ENCODE data around the gene PIP4K2C. TPM values are rescaled to one million over a fixed set of nuclear protein-coding genes. Genes with fewer than 3 reads are reported as not detected.
A peak's percentile ranks its signal among the peaks of the same experiment; 100 is the strongest.

PIP4K2C gene
- total and polyA plus RNA-seq, 7 experiments from 2014 or later, result 18.5 to 29.7 (median 21.9) TPM

DNA sequence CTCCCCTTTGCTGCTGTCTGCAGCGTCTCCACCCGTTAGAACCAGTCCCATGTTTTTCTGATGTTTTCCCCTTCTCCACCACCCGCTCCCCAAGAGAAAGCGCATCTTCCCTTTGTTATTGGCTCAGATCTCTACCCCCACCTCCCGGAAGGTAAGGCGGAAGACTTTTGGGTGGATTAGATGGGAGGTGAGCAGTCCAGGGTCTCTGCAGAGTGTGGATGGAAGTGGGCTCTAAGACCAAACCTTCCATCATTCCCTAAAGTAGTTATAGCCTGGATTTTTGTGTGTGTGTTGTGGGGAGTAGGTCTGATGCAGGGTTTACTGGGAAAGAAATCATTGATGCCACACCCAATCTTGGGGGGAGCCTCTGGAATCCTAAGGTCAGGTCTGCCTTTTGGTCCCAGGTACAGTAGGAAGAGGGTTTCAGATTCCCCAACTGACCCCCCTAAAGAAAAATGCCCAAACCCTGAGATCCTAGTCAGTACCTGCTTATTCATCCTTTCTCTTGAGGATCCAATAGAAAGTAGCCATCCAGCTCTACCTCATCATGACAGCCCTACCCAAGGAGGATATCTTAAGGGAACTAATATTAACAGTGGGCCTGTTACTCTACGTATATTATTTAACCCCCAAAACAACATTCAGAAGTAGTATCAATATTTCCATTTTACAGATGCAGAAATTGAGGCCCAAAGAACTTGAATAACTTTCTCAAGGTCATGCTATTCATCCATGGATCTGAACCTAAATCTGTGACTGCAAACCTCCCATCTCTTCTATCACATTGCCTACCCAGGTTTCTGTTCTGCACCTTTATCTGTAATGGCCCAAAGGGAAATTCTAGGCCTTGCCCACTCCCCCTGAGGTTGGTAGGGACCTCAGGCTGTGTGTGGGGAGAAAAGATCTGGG lies 40.1 kb upstream of the PIP4K2C start:
- Histone ChIP-seq H3K27me3 (ENCODE audit: control insufficient read depth in 2 of 2, insufficient read depth in 2 of 2, low read length in 2 of 2) (no peaks in the 10 kb centered on the region), H3K9me3 (ENCODE audit: control insufficient read depth in 2 of 3, low read length in 3 of 3) (no peaks in the 10 kb centered on the region), H3K27ac (ENCODE audit: low read depth, low read length) (no peak overlapping the region), H3K4me3 (ENCODE audit: low read length) (no peak overlapping the region), H3K36me3 (ENCODE audit: control insufficient read depth in 2 of 3, insufficient read depth in 3 of 3, low read length in 3 of 3) (peaks cover 0 to 4% (median 0%) of the 10 kb centered on the region in 3 experiments), H3K4me1 (ENCODE audit: control insufficient read depth in 2 of 2, insufficient read depth in 2 of 2, low read length in 2 of 2) (peaks cover 8 to 14% of the 10 kb centered on the region in 2 donors)
- no peak for DNase-seq
- H3K9me3 Mint-ChIP-seq, result no peaks in the 10 kb centered on the region
- peaks cover 14 to 42% (median 33%) of the 10 kb centered on the region in 7 donors for H3K4me1 Mint-ChIP-seq
- intact Hi-C loops (cut with micrococcal nuclease), result no loop called here
- CTCF ChIA-PET, result interaction anchor here (1.5 kb wide), 1 partner anchor 32 kb away, joined by 3 read pairs; no protein-coding TSS in a partner anchor
- no peak for ATAC-seq
- POLR2A ChIA-PET, result no interaction called here
- H3K27ac Mint-ChIP-seq, result peak overlapping the region in 3 of 9 donors; percentile 11 to 31 (median 15)
- H3K27me3 Mint-ChIP-seq, result peaks cover 0 to 33% (median 6%) of the 10 kb centered on the region in 5 donors
- H3K4me3 Mint-ChIP-seq, result peak overlapping the region; percentile 46 to 83 (median 77)
- no peaks in the 10 kb centered on the region for H3K36me3 Mint-ChIP-seq

DNA sequence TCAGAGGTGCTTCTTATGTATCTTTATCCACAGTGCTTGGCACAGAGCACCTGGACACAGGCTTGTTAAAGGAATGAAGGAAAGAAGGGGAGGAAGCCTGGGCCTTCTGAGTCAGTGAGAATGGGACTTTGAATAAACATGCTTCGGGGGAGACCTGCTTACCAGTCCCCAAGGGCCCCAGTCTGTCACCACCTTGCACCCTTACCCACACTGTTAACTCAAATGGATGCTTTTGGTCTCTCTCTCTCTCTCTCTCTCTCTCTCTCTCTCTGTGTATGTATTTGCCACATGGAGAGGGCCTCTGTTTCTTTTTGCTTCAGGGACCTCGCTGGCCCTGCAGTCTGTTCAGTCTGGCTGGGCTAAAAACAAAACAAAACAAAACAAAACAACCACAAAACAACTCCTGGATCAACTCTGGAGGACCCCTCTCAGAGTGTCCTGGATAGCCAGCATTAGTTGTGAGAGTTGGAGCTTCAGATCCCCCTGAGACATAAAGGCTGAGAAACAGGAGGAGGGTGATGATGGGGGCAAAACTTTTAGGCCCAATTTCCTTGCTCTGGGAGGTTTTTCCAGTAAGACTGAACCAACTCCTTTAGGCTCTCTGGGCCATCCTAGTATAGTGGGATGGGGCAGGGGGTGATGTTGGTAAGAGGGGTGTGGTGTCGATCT lies 39.2 kb upstream of the PIP4K2C start:
- H3K4me3 ChIP-seq (ENCODE audit: low read length), result no peak overlapping the region
- peaks cover 0 to 2% (median 0%) of the 10 kb centered on the region in 3 experiments for H3K36me3 ChIP-seq (ENCODE audit: control insufficient read depth in 2 of 3, insufficient read depth in 3 of 3, low read length in 3 of 3)
- intact Hi-C loops (cut with micrococcal nuclease), result no loop called here
- H3K27me3 Mint-ChIP-seq, result peaks cover 0 to 33% (median 6%) of the 10 kb centered on the region in 5 donors
- CTCF ChIA-PET, result interaction anchor here (1.5 kb wide), 1 partner anchor 31 kb away, joined by 3 read pairs; no protein-coding TSS in a partner anchor
- H3K36me3 Mint-ChIP-seq, result no peaks in the 10 kb centered on the region
- H3K4me3 Mint-ChIP-seq, result peak overlapping the region in 5 of 10 donors; percentile 10 to 81 (median 38)
- H3K27me3 ChIP-seq (ENCODE audit: control insufficient read depth in 2 of 2, insufficient read depth in 2 of 2, low read length in 2 of 2), result no peaks in the 10 kb centered on the region
- POLR2A ChIA-PET, result interaction anchor here (0.8 kb wide), 1 partner anchor 19 kb away, joined by 5 read pairs; no protein-coding TSS in a partner anchor
- ATAC-seq (no peak), DNase-seq (no peak)
- H3K4me1 ChIP-seq (ENCODE audit: control insufficient read depth in 2 of 2, insufficient read depth in 2 of 2, low read length in 2 of 2), result peaks cover 0 to 8% of the 10 kb centered on the region in 2 donors
- peaks cover 7 to 34% (median 27%) of the 10 kb centered on the region in 7 donors for H3K4me1 Mint-ChIP-seq
- H3K27ac ChIP-seq (ENCODE audit: low read depth, low read length), result no peak overlapping the region
- no peaks in the 10 kb centered on the region for H3K9me3 Mint-ChIP-seq
- H3K9me3 ChIP-seq (ENCODE audit: control insufficient read depth in 2 of 3, low read length in 3 of 3), result no peaks in the 10 kb centered on the region
- peak overlapping the region in 1 of 9 donors; percentile 15 for H3K27ac Mint-ChIP-seq

DNA sequence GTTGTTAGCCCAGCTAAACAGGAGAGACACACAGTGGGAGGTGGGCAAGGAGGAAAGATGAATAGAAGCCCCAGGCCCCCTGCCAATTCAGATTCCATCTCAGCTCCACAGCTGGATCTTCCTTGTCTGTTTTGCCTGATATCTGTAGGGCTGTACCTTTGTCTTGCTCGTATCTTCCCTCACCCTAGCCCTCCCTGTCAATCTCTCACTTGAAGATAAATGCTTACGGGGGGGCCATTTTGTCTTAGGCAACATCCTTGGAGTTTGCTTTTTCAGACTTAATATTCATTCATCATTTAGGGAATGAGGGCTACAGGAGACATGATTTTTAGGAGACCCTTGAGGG lies 38.7 kb upstream of the PIP4K2C start:
- no peak overlapping the region for H3K4me3 Mint-ChIP-seq
- POLR2A ChIA-PET, result interaction anchor here (0.8 kb wide), 1 partner anchor 19 kb away, joined by 5 read pairs; no protein-coding TSS in a partner anchor
- H3K9me3 Mint-ChIP-seq, result no peaks in the 10 kb centered on the region
- Histone ChIP-seq H3K27ac (ENCODE audit: low read depth, low read length) (no peak overlapping the region), H3K4me1 (ENCODE audit: control insufficient read depth in 2 of 2, insufficient read depth in 2 of 2, low read length in 2 of 2) (peaks cover 0 to 6% of the 10 kb centered on the region in 2 donors), H3K27me3 (ENCODE audit: control insufficient read depth in 2 of 2, insufficient read depth in 2 of 2, low read length in 2 of 2) (no peaks in the 10 kb centered on the region), H3K4me3 (ENCODE audit: low read length) (no peak overlapping the region), H3K36me3 (ENCODE audit: control insufficient read depth in 2 of 3, insufficient read depth in 3 of 3, low read length in 3 of 3) (no peaks in the 10 kb centered on the region), H3K9me3 (ENCODE audit: control insufficient read depth in 2 of 3, low read length in 3 of 3) (no peaks in the 10 kb centered on the region)
- ATAC-seq, result no peak
- CTCF ChIA-PET, result interaction anchor here (1.5 kb wide), 1 partner anchor 31 kb away, joined by 3 read pairs; no protein-coding TSS in a partner anchor
- H3K27me3 Mint-ChIP-seq, result peaks cover 0 to 30% (median 6%) of the 10 kb centered on the region in 5 donors
- no peak overlapping the region for H3K27ac Mint-ChIP-seq
- H3K36me3 Mint-ChIP-seq, result no peaks in the 10 kb centered on the region
- no peak for DNase-seq
- peaks cover 3 to 30% (median 24%) of the 10 kb centered on the region in 7 donors for H3K4me1 Mint-ChIP-seq
- intact Hi-C loops (cut with micrococcal nuclease), result no loop called here

DNA sequence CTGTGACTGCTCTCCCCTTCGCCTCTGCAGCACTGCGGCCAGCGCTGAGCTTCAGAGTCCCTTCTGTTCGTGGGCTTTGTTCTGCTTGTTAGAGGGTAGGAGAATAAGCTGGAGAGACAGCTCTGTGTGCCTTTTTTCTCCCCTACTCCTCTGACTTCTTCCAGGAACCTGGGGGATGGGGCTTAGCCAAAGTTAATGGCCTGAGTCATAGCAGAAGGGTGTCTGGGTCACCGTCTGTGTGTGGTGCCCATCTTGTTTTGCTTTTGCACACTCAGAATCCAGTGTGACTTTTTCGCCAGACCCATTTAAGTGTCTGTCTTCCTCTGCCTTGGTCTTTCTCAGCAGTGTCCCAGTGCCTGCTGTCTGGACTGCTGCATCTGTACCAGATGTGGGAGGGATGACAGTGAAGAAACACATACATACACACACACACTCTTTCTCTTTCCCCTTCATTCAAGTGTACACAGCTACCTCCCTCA lies 38.1 kb upstream of the PIP4K2C start:
- H3K36me3 ChIP-seq (ENCODE audit: control insufficient read depth in 2 of 3, insufficient read depth in 3 of 3, low read length in 3 of 3), result no peaks in the 10 kb centered on the region
- Mint-ChIP-seq H3K27me3 (peaks cover 0 to 28% (median 6%) of the 10 kb centered on the region in 5 donors), H3K27ac (no peak overlapping the region), H3K4me1 (peaks cover 0 to 24% (median 19%) of the 10 kb centered on the region in 7 donors), H3K9me3 (no peaks in the 10 kb centered on the region), H3K4me3 (peak overlapping the region in 1 of 10 donors; percentile 45), H3K36me3 (no peaks in the 10 kb centered on the region)
- ChIA-PET CTCF (no interaction called here), POLR2A (interaction anchor here (0.5 to 0.8 kb wide), 2 partner anchors 18 to 225 kb away, joined by 3 to 5 read pairs; no protein-coding TSS in a partner anchor)
- no peak for ATAC-seq
- H3K27me3 ChIP-seq (ENCODE audit: control insufficient read depth in 2 of 2, insufficient read depth in 2 of 2, low read length in 2 of 2), result no peaks in the 10 kb centered on the region
- no peak for DNase-seq
- no peaks in the 10 kb centered on the region for H3K9me3 ChIP-seq (ENCODE audit: control insufficient read depth in 2 of 3, low read length in 3 of 3)
- no peak overlapping the region for H3K27ac ChIP-seq (ENCODE audit: low read depth, low read length)
- intact Hi-C loops (cut with micrococcal nuclease), result no loop called here
- peaks cover 0 to 3% of the 10 kb centered on the region in 2 donors for H3K4me1 ChIP-seq (ENCODE audit: control insufficient read depth in 2 of 2, insufficient read depth in 2 of 2, low read length in 2 of 2)
- no peak overlapping the region for H3K4me3 ChIP-seq (ENCODE audit: low read length)

DNA sequence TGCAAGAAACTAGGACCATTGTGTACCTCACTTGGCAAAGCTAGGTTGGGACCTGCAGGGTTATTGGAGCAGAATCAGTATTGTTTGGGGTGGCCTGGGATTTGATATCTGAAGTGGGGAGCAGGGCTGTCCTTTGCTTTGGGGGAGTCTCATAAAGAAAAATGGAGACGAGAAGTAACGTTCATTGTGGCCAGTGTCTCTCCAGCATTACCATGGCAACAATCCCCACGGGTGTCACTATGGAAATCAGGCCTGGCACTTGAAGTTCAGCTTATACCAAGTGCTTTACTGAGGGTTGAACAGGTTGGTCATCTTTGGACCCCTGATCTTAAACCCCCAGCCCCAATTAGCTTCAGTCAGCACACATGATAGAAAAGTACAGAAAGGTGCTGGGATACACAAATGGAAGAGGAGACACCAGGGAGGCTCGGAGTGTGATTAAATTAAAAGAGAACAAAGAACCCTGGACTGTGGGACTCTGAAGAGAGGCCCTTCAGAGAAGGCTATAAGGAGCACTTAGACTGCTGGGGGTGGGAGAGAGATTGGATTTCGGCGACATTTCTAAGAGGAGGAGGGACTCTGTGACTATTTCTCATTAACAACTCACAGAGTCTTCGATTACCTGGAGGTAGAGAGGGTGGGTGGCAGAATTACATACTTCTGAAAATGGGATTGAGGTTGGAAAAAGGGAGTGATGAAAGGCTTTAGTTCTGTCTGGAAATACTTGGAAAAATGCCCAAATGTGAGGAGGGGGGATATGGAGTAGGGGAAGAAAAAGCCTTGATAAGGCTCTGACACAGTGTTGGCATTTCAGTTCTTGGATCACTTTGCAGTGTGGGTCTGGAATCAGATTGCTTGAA lies 37.4 kb upstream of the PIP4K2C start:
- CTCF ChIA-PET, result no interaction called here
- H3K9me3 Mint-ChIP-seq, result no peaks in the 10 kb centered on the region
- intact Hi-C loops (cut with micrococcal nuclease), result no loop called here
- no peak for DNase-seq
- peaks cover 0 to 22% (median 19%) of the 10 kb centered on the region in 7 donors for H3K4me1 Mint-ChIP-seq
- H3K27me3 ChIP-seq (ENCODE audit: control insufficient read depth in 2 of 2, insufficient read depth in 2 of 2, low read length in 2 of 2), result no peaks in the 10 kb centered on the region
- H3K36me3 Mint-ChIP-seq, result no peaks in the 10 kb centered on the region
- no peak overlapping the region for H3K4me3 Mint-ChIP-seq
- POLR2A ChIA-PET, result interaction anchor here (0.5 kb wide), 1 partner anchor 225 kb away, joined by 3 read pairs; no protein-coding TSS in a partner anchor
- no peaks in the 10 kb centered on the region for H3K9me3 ChIP-seq (ENCODE audit: control insufficient read depth in 2 of 3, low read length in 3 of 3)
- no peak overlapping the region for H3K27ac ChIP-seq (ENCODE audit: low read depth, low read length)
- peaks cover 0 to 3% of the 10 kb centered on the region in 2 donors for H3K4me1 ChIP-seq (ENCODE audit: control insufficient read depth in 2 of 2, insufficient read depth in 2 of 2, low read length in 2 of 2)
- H3K27me3 Mint-ChIP-seq, result peaks cover 0 to 24% (median 6%) of the 10 kb centered on the region in 5 donors
- H3K4me3 ChIP-seq (ENCODE audit: low read length), result no peak overlapping the region
- H3K36me3 ChIP-seq (ENCODE audit: control insufficient read depth in 2 of 3, insufficient read depth in 3 of 3, low read length in 3 of 3), result no peaks in the 10 kb centered on the region
- ATAC-seq, result no peak
- H3K27ac Mint-ChIP-seq, result no peak overlapping the region

DNA sequence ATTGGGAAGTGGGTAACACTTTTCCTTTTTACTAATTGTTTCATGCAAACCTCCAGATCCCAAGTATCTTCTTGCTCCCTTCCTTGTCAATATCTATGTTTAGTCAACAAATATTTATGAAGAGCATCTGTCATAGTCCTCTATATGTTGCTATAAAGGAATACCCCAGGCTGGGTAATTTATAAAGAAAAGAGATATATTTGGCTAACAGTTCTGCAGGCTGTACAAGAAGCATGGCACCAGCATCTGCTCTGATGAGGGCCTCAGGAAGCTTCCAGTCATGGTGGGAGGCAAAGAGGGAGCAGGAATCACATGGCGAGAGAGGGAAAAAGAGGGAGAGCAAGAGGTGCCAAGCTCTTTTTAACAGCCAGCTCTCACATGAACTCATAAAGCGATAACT lies 36.5 kb upstream of the PIP4K2C start:
- no peaks in the 10 kb centered on the region for H3K9me3 Mint-ChIP-seq
- H3K27me3 Mint-ChIP-seq, result peaks cover 0 to 15% (median 5%) of the 10 kb centered on the region in 5 donors
- POLR2A ChIA-PET, result no interaction called here
- CTCF ChIA-PET, result no interaction called here
- peaks cover 0 to 15% (median 13%) of the 10 kb centered on the region in 7 donors for H3K4me1 Mint-ChIP-seq
- ATAC-seq (no peak), DNase-seq (no peak)
- H3K27ac ChIP-seq (ENCODE audit: low read depth, low read length), result no peak overlapping the region
- H3K27ac Mint-ChIP-seq, result no peak overlapping the region
- no peaks in the 10 kb centered on the region for H3K36me3 Mint-ChIP-seq
- no peaks in the 10 kb centered on the region for H3K27me3 ChIP-seq (ENCODE audit: control insufficient read depth in 2 of 2, insufficient read depth in 2 of 2, low read length in 2 of 2)
- H3K36me3 ChIP-seq (ENCODE audit: control insufficient read depth in 2 of 3, insufficient read depth in 3 of 3, low read length in 3 of 3), result no peaks in the 10 kb centered on the region
- no peaks in the 10 kb centered on the region for H3K9me3 ChIP-seq (ENCODE audit: control insufficient read depth in 2 of 3, low read length in 3 of 3)
- peaks cover 0 to 3% of the 10 kb centered on the region in 2 donors for H3K4me1 ChIP-seq (ENCODE audit: control insufficient read depth in 2 of 2, insufficient read depth in 2 of 2, low read length in 2 of 2)
- H3K4me3 Mint-ChIP-seq, result no peak overlapping the region
- no peak overlapping the region for H3K4me3 ChIP-seq (ENCODE audit: low read length)
- intact Hi-C loops (cut with micrococcal nuclease), result no loop called here
